ENCODE data around the gene ARHGAP44.

Gene ARHGAP44

DNA sequence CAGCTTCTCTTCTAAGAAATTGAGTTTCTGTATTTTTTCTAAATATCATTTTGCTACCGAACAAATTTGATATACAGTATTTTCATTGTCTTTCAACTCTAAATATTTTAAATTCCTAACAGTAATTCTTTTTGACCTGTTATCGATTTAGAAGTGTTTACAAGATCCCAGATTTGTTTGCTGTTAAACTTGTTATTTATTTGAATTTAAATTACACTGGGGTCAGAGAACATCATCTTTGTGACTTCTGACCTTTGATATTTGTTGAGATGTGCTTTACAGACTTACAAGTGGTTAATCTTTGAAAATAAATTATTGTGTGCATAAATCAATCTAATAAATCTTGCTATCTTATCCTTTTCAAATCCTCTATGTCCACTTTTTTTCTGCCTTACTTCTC is 94.2 kb downstream of the ARHGAP44 start:
- in situ Hi-C loops (cut with HindIII; ENCODE audit: low sequenced_read_pairs): no loop called here

- in situ Hi-C loops (cut with HindIII; ENCODE audit: low sequenced_read_pairs): no loop called here
Measured at GRCh38 chr17:12887088-12887487, 97.8 kb downstream of the ARHGAP44 start.

DNA sequence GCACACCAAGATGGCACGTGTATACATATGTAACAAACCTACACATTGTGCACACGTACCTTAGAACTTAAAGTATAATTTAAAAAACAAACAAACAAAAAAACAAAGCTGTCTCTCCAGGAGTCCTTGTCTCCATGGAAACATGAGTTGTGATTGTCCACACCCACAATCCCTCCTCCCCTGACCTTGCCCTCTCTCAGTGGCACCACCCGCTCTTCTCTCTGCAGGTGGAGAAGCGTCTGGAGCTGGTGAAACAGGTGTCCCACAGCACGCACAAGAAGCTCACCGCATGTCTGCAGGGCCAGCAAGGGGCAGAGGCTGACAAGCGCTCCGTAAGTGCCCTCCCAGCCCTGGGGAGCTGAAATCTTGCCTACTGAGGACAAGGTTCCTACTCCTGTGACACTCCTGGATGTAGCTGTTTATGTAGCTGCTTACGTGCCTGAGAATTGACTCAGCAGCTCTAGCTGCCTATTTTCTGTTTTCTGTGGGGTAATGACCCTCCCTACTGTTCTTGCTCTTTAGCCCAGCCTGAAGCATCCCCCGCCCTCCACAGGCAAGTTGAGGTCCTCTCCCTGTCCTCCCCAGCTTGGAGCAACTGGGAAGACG is 107.0 kb downstream of the ARHGAP44 start:
- in situ Hi-C loops (cut with HindIII; ENCODE audit: low sequenced_read_pairs): no loop called here

DNA sequence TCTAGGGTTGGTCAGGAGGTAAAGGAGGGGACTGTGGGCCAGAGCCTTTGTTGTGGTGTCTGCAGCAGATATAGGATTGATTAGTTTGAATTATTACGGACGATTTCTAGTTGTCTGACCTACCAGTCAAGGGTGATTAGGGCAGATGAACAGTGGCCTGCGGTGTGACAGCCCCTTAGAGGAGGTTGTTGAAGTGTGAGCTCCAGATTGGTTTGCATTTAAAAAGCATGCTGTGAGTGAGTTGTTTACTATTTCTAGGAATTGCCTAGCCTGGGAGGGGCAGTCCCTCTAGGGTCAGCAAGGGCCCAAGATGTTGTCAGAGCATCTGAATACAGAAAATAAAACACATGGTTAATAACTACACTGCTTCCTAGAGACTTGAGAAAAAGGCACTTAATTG is 108.8 kb downstream of the ARHGAP44 start:
- in situ Hi-C loops (cut with HindIII; ENCODE audit: low sequenced_read_pairs): no loop called here

DNA sequence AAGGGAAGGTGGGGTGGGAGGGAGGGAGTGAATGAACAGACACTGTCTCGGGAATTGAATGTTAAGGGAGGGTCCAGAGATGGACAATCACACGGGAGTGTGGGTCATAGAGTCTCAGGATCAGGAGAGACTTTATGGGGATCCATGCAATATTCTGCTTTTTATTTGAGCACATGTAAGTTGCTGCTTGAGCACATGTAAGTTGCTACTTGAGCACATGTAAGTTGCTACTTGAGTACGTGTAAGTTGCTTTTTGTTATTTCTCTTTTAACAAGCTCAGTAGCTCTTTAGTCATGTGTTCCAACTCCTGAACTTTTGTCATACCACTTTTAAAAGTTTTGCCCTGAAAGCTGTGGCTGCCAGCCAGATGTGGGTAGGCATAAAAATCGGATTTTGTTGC is 110.3 kb downstream of the ARHGAP44 start:
- in situ Hi-C loops (cut with HindIII; ENCODE audit: low sequenced_read_pairs): no loop called here

GRCh38 chr17:12900474-12900873 is 111.2 kb downstream of the ARHGAP44 start:
- in situ Hi-C loops (cut with HindIII; ENCODE audit: low sequenced_read_pairs): no loop called here

DNA sequence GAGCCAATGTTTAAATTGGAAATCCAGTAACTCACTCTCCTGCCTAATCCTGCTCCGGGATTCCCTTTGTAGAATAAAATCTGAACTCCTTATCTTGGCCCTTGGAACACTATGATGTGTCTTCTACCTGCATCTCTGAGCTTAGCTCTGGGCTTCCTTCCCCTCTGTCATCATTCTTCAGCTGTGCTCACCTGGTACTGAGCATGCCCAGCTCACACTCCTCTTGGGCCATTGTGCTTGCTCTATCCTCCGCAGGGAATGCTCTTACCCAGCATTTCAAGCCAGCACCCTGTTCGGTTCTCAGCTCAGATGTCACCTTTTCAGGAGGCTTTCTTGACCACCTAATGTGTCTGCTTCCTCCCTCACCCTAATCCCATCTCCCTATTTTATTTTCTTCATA is 112.7 kb downstream of the ARHGAP44 start:
- in situ Hi-C loops (cut with HindIII; ENCODE audit: low sequenced_read_pairs): no loop called here

GRCh38 chr17:12907477-12907876 is 118.2 kb downstream of the ARHGAP44 start:
- in situ Hi-C loops (cut with HindIII; ENCODE audit: low sequenced_read_pairs): no loop called here

DNA sequence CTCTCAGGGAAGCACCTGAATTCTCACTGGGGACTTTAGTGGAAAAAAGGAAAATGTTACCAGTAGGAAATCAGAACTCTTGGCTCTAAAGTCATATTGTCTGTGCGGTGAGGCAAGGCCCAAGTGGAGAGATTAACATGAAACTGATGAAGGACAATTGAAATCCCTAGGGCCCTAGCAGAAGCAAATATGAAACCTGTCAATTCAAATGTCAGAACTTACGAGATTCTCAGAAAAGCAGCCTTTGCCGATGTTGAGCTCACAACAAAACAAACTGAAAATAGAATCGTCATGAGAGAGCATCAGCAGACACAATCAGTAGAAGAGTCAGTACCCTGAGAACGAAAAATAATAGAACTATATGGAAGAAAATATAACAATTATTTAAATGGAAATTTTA is 119.7 kb downstream of the ARHGAP44 start:
- in situ Hi-C loops (cut with HindIII; ENCODE audit: low sequenced_read_pairs): no loop called here

DNA sequence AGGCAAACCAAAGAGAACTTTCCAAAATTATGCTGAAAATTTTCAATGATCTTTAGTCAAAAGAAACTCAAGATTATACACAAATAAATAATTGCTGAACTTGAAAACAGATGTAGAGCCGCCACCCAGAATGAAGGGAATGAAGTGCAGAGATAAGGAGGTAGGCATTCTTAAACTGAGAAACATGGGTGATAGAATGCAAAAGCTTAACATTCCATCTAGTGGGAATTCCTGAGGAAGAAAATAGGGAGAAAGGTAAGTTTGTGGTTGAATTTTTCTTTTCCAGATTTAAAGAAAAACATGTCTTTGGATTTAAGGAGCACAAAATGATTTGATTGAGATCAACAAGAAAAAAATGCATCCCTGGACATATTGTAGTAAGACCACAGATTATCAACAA is 120.2 kb downstream of the ARHGAP44 start:
- in situ Hi-C loops (cut with HindIII; ENCODE audit: low sequenced_read_pairs): no loop called here

GRCh38 chr17:12911239-12911638 is 121.9 kb downstream of the ARHGAP44 start:
- in situ Hi-C loops (cut with HindIII; ENCODE audit: low sequenced_read_pairs): no loop called here

GRCh38 chr17:12917399-12917798 is 128.1 kb downstream of the ARHGAP44 start:
- in situ Hi-C loops (cut with HindIII; ENCODE audit: low sequenced_read_pairs): no loop called here

- in situ Hi-C loops (cut with HindIII; ENCODE audit: low sequenced_read_pairs): no loop called here
Measured at GRCh38 chr17:12918142-12918541, 128.8 kb downstream of the ARHGAP44 start.

GRCh38 chr17:12922120-12922519 is 132.8 kb downstream of the ARHGAP44 start:
- in situ Hi-C loops (cut with HindIII; ENCODE audit: low sequenced_read_pairs): no loop called here

GRCh38 chr17:12924614-12925013 is 135.3 kb downstream of the ARHGAP44 start:
- in situ Hi-C loops (cut with HindIII; ENCODE audit: low sequenced_read_pairs): no loop called here

- in situ Hi-C loops (cut with HindIII; ENCODE audit: low sequenced_read_pairs): no loop called here
Measured at GRCh38 chr17:12927001-12927400, 137.7 kb downstream of the ARHGAP44 start.

DNA sequence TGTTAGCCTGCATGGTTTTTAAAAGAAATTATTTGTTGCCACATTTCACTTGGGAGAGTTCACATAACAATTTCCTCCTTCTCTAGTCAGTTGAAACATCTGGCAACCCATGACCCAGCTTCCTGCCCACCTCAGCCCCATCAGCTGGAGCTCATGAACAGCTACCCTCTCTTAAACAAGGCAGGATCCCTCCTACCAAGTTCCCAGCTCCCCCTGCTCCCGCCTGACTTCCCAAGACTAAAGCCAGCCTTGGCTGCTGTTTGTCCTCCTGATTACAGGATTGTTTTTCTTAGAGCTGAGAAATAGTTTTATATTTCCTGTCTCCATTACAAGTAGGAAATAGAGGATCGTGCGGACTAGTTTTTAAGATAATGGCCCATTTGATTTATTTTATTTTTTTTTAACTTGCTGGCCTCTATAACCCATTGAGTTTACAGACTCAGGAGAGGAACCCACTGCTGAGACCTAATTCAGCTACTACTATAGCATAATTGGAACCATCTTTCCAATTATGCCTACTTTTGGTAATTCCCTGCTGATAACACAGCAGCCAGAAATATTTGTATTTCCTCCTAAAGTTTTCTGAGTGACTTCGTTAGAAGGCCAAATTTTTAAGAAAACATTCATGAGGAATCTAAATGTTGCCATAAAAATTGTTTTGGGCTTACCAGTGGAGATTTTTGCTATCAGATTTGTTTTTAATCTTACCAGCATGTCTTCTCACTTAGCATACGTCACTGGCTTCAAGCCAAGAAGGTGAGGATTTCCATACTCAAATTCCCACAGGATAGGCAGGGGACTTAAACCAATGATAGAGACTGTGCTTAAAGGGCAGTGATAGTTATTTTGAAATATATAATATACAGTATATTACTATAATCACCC is 138.5 kb downstream of the ARHGAP44 start:
- in situ Hi-C loops (cut with HindIII; ENCODE audit: low sequenced_read_pairs): no loop called here

DNA sequence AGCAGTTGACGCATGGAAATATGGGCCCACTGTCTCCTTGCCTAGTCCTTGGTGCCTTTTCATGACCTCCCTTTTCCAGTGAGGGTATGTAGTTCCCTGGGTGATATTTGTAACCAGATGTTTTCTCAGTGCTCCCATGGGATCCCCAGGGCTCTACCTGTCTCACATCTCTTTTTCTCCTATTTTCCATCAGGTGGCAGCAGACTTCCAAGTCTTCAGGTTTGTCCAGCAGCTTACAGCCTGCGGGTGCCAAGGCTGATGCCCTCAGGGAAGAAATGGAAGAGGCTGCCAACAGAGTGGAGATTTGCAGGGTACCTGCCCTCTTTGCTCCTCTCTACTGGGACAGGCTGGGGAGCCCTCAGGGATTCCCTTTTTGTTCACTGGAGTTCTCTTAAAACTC is 139.4 kb downstream of the ARHGAP44 start:
- in situ Hi-C loops (cut with HindIII; ENCODE audit: low sequenced_read_pairs): no loop called here

DNA sequence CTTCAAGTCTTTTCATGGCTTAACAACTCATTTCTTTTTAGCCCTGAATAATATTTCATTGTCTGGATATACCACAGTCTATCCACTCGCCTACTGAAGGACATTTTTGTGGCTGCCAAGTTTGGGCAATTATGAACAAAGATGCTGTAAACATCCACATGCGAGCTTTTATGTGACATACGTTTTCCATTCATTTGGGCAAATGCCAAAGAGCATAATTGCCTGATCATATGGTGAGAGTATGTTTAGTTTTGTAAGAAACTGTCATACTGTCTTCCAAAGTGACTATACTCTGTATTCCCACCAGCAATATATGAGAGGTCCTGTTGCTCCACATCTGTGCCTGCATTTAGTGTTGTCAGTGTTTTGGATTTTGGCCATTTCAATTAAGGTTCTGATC is 147.2 kb downstream of the ARHGAP44 start:
- in situ Hi-C loops (cut with HindIII; ENCODE audit: low sequenced_read_pairs): no loop called here

- in situ Hi-C loops (cut with HindIII; ENCODE audit: low sequenced_read_pairs): no loop called here
Measured at GRCh38 chr17:12940699-12941098, 151.4 kb downstream of the ARHGAP44 start.

DNA sequence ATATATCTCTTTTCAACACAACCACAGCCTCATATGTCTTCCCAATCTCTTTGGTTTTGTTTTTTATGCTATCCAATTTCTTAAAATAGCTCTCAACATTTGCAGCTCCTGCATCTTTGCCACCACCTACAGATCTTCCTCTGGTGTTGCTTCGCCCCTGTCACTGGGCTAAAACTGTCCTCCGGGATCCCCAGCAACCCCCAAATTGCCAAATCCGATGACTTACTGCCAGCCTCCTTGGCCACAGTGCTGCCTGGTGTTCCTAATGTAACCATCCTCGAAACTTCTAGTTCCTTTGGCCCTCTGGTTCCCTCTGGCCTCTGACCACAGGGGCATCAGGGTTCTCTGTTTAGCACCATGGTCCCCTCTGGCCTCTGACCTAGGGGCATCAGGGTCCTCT is 157.7 kb downstream of the ARHGAP44 start:
- in situ Hi-C loops (cut with HindIII; ENCODE audit: low sequenced_read_pairs): no loop called here

- in situ Hi-C loops (cut with HindIII; ENCODE audit: low sequenced_read_pairs): no loop called here
Measured at GRCh38 chr17:12952012-12952411, 162.7 kb downstream of the ARHGAP44 start.
